ENCODE data around the gene TBC1D23. TPM values are rescaled to one million over a fixed set of nuclear protein-coding genes. Genes with fewer than 3 reads are reported as not detected.

The TBC1D23 gene
- polyA plus RNA-seq, 1 of the 3 experiments (the other 2 are of a cell fraction): 6.7 TPM

GRCh38 chr3:100352296-100353231 is 91.8 kb downstream of the TBC1D23 start:
- no peaks in the 10 kb centered on the region for H3K9me2 ChIP-seq

More at GRCh38 chr3:100352296-100353231, 91.8 kb downstream of the TBC1D23 start:
- no peaks in the 10 kb centered on the region; a peak in 1 of 4 replicates for H3K4me1 ChIP-seq (ENCODE audit: control insufficient read depth in 1 of 2, insufficient read depth in 2 of 2, low read depth in 1 of 2, low read length in 1 of 2)
- ChIA-PET POLR2A (no interaction called here), CTCF (no interaction called here)
- no peaks in the 10 kb centered on the region for H3F3A ChIP-seq (replicated peaks; ENCODE audit: insufficient read depth)
- H3K4me2 ChIP-seq: no peak overlapping the region
- WGBS (ENCODE audit: low lambda C conversion rate): 94% methylated on average over 10 of the region's 10 CpGs
- H3K36me3 ChIP-seq (replicated peaks in 1 of 2; ENCODE audit: control insufficient read depth in 1 of 2, insufficient read depth in 2 of 2, low read length in 1 of 2): peaks cover 49 to 65% of the 10 kb centered on the region in 2 experiments
- H3K9ac ChIP-seq: no peak overlapping the region
- H3K27ac ChIP-seq (ENCODE audit: low read depth in 2 of 2, low read length in 1 of 2): no peak overlapping the region
- H3K79me2 ChIP-seq (ENCODE audit: insufficient read depth): no peaks in the 10 kb centered on the region
- TF ChIP-seq NFIC (IDR thresholded peaks at IDR 0.05; ENCODE audit: borderline replicate concordance): no peak
- TF ChIP-seq REST (IDR thresholded peaks at IDR 0.05; ENCODE audit: low read depth, low read length): no peak
- TF ChIP-seq EZH2phosphoT487 (IDR thresholded peaks at IDR 0.05; ENCODE audit: borderline replicate concordance, low read depth): no peak
- no peak for TF ChIP-seq CTCF (IDR thresholded peaks at IDR 0.05)
- no peak for TF ChIP-seq RFX5 (IDR thresholded peaks at IDR 0.05; ENCODE audit: low read length)
- TF ChIP-seq NRF1 (IDR thresholded peaks at IDR 0.05; ENCODE audit: low read depth, low read length): no peak
- no peak for TF ChIP-seq TEAD4 (IDR thresholded peaks at IDR 0.05; ENCODE audit: borderline replicate concordance, insufficient read depth)
- no peak for TF ChIP-seq TCF12 (IDR thresholded peaks at IDR 0.05)
- no peak for TF ChIP-seq RXRA (IDR thresholded peaks at IDR 0.05; ENCODE audit: borderline replicate concordance, low read depth)
- TF ChIP-seq GATA2 (CRISPR knock-in tag; IDR thresholded peaks at IDR 0.05): no peak
- TF ChIP-seq SIN3A (IDR thresholded peaks at IDR 0.05; ENCODE audit: borderline replicate concordance, low read depth, low read length): no peak
- TF ChIP-seq YY1 (IDR thresholded peaks at IDR 0.05; ENCODE audit: low read depth): no peak
- TF ChIP-seq ELF1 (IDR thresholded peaks at IDR 0.05): no peak
- no peak for TF ChIP-seq ZBTB33 (IDR thresholded peaks at IDR 0.05; ENCODE audit: borderline replicate concordance, low read depth)
- no peak for TF ChIP-seq EP300 (IDR thresholded peaks at IDR 0.05; ENCODE audit: borderline replicate concordance in 1 of 2, low read depth in 1 of 2, low read length in 1 of 2)
- no peak for TF ChIP-seq FOXJ3 (CRISPR knock-in tag; IDR thresholded peaks at IDR 0.05)
- TF ChIP-seq RAD21 (IDR thresholded peaks at IDR 0.05; ENCODE audit: low read length): no peak
- no peak for TF ChIP-seq TAF1 (IDR thresholded peaks at IDR 0.05; ENCODE audit: borderline replicate concordance, low read depth, low read length)
- no peak for TF ChIP-seq MXI1 (IDR thresholded peaks at IDR 0.05; ENCODE audit: low read depth, low read length)
- H3K9me3 ChIP-seq: no peaks in the 10 kb centered on the region
- DNase-seq: no peak
- no peak overlapping the region for H2AFZ ChIP-seq (ENCODE audit: low read depth)
- H4K20me1 ChIP-seq (ENCODE audit: insufficient read depth): no peaks in the 10 kb centered on the region
- H3K4me3 ChIP-seq (ENCODE audit: low read depth in 2 of 2, low read length in 1 of 2): no peak overlapping the region
- no peaks in the 10 kb centered on the region for H3K27me3 ChIP-seq (ENCODE audit: insufficient read depth)
